GM10248 (cell line): ENCODE data around the gene UCHL1.

Experiments used
- CTCF ChIA-PET: fragments of 300-600 bp; sonication (Branson Sonifier 250); formaldehyde crosslinking; extraction: SDS; loops from one replicate; lab custom pipeline; 2021; ENCODE audit warnings: antibody characterized with exemption; lab: Yijun Ruan, JAX
- POLR2A ChIA-PET: fragments of 350-650 bp; sonication (Branson Sonifier 250); formaldehyde crosslinking; extraction: SDS; loops from one replicate; lab custom pipeline; 2020; ENCODE audit warnings: antibody characterized with exemption; lab: Yijun Ruan, JAX
- DNase-seq: peaks from one replicate; pipeline ENCODE4 v3.0.0; 2012; ENCODE audit errors: extremely low spot score
- TF ChIP-seq, protein P1 (sequence below): IDR thresholded peaks from 2 replicates; pipeline ENCODE4 v1.5.1; 2012; ENCODE audit warnings: mild to moderate bottlenecking, low read depth; ENCODE audit errors: extremely low read depth, missing control alignments, control extremely low read depth

The UCHL1 gene

DNA sequence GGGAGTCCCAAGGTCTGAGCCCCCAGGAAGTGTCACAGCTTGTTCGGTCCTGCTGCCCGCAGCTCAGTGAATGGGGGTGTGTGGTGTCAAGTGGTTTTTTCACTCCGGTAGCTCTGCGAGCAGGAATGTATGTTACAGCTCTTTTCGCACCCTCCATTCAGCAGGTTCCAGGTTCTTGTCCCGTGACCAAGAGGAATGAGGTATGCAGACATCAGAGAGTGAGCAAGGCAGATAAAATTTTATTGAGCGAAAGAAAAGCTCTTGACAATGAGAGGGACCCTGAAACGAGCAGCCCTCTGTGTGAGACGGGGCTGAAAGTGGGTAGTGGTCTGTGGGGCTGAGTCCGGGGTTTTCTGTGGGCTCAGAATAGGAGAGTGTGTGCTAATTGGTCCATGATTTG is 31.5 kb downstream of the UCHL1 start:
- no peak for DNase-seq
- TF ChIP-seq, protein P1, sequence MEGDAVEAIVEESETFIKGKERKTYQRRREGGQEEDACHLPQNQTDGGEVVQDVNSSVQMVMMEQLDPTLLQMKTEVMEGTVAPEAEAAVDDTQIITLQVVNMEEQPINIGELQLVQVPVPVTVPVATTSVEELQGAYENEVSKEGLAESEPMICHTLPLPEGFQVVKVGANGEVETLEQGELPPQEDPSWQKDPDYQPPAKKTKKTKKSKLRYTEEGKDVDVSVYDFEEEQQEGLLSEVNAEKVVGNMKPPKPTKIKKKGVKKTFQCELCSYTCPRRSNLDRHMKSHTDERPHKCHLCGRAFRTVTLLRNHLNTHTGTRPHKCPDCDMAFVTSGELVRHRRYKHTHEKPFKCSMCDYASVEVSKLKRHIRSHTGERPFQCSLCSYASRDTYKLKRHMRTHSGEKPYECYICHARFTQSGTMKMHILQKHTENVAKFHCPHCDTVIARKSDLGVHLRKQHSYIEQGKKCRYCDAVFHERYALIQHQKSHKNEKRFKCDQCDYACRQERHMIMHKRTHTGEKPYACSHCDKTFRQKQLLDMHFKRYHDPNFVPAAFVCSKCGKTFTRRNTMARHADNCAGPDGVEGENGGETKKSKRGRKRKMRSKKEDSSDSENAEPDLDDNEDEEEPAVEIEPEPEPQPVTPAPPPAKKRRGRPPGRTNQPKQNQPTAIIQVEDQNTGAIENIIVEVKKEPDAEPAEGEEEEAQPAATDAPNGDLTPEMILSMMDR: no peak
- ChIA-PET CTCF (no interaction called here), POLR2A (no interaction called here)

DNA sequence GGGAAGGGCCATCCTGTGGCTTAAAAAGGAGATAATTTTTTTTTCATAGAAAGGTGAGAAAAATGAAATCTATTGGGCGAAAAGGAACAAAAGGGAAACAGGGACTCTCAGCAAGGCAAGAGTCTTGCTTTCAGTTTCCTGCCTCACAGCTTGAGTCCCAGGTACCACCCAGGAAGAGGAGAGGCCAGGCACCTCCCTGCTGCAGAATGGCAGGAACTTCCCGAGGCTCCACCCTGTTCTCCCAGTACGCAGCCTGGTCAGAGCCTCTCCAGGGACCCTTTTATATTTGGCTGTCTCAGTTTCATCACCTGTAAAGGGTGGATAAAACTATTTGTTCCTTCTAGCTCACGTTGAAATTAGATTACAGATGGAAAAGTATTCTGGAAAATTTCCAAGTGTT is 33.8 kb downstream of the UCHL1 start:
- ChIA-PET POLR2A (no interaction called here), CTCF (interaction anchor here (1.2 to 2.0 kb wide), 2 partner anchors 10 to 29 kb away, joined by 4 to 9 read pairs; no protein-coding TSS in a partner anchor)
- TF ChIP-seq, protein P1: no peak
- DNase-seq: no peak

DNA sequence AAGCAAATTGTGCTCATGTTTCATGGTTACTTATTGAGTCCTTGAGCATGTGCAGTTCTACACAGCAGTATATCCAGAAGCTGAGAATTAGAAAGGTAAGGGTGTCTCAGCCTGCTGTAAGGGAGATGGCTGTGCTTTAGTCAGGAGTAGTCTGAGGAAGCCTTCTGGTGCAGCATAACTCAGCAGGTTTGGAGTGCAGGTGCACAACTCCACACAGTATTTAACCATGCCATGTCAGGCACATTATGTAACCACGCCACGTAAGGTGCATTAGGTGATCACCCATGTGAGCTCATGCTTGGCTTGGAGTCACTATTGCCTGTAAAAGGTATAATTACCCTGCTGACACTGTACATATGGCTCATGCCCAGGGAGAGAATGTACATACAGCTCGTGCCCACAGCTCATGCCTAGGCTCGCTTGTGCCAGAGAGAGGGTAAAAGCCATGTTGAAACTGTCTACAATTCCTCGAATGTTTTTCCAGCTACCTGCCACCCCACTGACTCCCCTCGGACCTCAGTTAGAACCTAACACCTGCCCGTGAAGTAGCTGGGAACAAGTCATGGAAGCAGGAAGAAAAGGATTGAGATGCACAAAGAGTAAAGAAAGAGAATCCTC is 37.8 kb downstream of the UCHL1 start:
- DNase-seq: no peak
- TF ChIP-seq, protein P1: no peak
- CTCF ChIA-PET: interaction anchor here (0.9 to 1.9 kb wide), 6 partner anchors 9 to 567 kb away, joined by 3 to 19 read pairs (median 3); no protein-coding TSS in a partner anchor
- POLR2A ChIA-PET: no interaction called here

DNA sequence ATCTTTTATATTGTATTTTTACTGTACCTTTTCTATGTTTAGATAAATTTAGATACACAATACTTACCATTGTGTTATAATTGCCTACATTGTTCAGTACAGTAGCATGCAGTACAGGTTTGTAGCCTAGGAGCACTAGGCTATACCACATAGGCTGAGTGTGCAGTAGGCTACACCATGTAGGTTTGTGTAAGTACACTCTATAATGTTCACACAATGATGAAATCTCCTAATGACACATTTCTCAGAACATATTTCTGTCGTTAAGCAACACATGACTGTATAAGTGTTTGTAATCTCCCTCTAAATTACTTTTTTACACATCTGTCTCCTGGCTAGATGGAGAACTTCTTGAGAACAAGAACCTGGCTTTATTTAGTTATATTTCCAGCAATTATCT is 40.3 kb downstream of the UCHL1 start:
- CTCF ChIA-PET: interaction anchor here (1.2 kb wide), 1 partner anchor 16 kb away, joined by 4 read pairs; no protein-coding TSS in a partner anchor
- POLR2A ChIA-PET: no interaction called here
- DNase-seq: no peak
- TF ChIP-seq, protein P1: no peak

DNA sequence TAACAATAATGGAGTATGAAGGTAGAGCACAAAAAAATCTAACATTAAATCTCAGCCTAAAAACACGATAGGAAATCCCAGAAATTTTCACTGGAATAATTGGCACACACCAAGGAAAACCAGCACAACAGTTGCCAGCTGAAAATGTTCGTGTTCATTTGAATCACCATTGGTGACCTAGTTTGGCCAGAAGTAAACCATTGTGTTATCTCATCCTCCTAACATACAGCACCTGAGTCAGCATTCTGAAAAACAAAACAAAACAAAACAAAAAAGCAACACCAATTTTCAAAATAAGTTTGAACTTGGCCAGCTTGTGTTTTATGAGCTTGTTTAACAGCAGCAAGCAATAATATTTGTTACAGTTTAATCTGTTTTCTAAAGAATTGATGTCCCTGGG is 41.1 kb downstream of the UCHL1 start:
- ChIA-PET CTCF (interaction anchor here (1.5 kb wide), 1 partner anchor 17 kb away, joined by 7 read pairs; no protein-coding TSS in a partner anchor), POLR2A (no interaction called here)
- TF ChIP-seq, protein P1: no peak

DNA sequence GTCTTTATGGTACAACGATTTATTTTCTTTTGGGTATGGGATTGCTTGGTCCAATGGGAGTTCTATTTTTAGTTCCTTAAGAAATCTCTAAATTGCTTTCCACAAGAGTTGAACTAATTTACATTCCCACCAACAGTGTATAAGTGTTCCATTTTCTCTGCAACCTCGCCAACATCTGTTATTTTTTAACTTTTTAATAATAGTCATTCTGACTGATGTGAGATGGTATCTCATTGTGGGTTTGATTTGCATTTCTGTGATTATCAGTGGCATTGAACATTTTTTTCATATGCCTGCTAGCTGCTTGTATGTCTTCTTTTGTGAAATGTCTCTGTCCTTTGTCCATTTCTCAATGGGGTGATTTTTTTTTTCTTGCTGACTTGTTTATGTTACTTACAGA is 42.8 kb downstream of the UCHL1 start:
- POLR2A ChIA-PET: no interaction called here

More for the DNA sequence above, 41.1 kb downstream of the UCHL1 start:
- DNase-seq: no peak

More for the DNA sequence above, 42.8 kb downstream of the UCHL1 start:
- TF ChIP-seq, protein P1: no peak
- CTCF ChIA-PET: interaction anchor here (1.7 kb wide), 1 partner anchor 18 kb away, joined by 9 read pairs; no protein-coding TSS in a partner anchor
- DNase-seq: no peak
